DOHH2 (cell line): Measurements from ENCODE around the gene TRIM66.

ENCODE experiments used
- H3F3A ChIP-seq: fragments of 200-600 bp; sonication (generic), shearing (Covaris generic); 2 replicates; pipeline ENCODE4 v1.6.0; 2016; ENCODE audit warnings: antibody characterized with exemption, mild to moderate bottlenecking; ENCODE audit not compliant: control insufficient read depth, insufficient read depth
- H3K27ac ChIP-seq: fragments of 200-600 bp; sonication (generic); 2 replicates; pipeline ENCODE4 v1.5.1; 2014; ENCODE audit warnings: low read depth, mild to moderate bottlenecking, low read length, moderate library complexity
- H3K27me3 ChIP-seq: fragments of 200-600 bp; sonication (generic); 2 replicates; pipeline ENCODE4 v1.6.1; 2014; ENCODE audit warnings: mild to moderate bottlenecking, low read length, mixed read lengths; ENCODE audit not compliant: control insufficient read depth
- H3K36me3 ChIP-seq: fragments of 200-600 bp; sonication (generic); 2 replicates; pipeline ENCODE4 v1.6.1; 2014; ENCODE audit warnings: mild to moderate bottlenecking, low read length, moderate library complexity, mixed read lengths; ENCODE audit not compliant: control insufficient read depth
- H3K4me1 ChIP-seq: fragments of 200-600 bp; sonication (generic); 2 replicates; pipeline ENCODE4 v1.6.1; 2014; ENCODE audit warnings: mild to moderate bottlenecking, low read length, mixed read lengths; ENCODE audit not compliant: control insufficient read depth
- H3K4me2 ChIP-seq: fragments of 200-600 bp; sonication (generic); 2 replicates; pipeline ENCODE4 v1.6.0; 2014; ENCODE audit warnings: mild to moderate bottlenecking, low read length, moderate library complexity
- H3K4me3 ChIP-seq: fragments of 200-600 bp; sonication (generic); 2 replicates; pipeline ENCODE4 v1.5.1; 2014; ENCODE audit warnings: mild to moderate bottlenecking, low read length, mixed read lengths
- H3K79me2 ChIP-seq: fragments of 200-600 bp; sonication (generic); 2 replicates; pipeline ENCODE4 v1.6.1; 2014; ENCODE audit warnings: mild to moderate bottlenecking, low read length, mixed read lengths; ENCODE audit not compliant: control insufficient read depth
- H3K9me2 ChIP-seq: fragments of 200-600 bp; sonication (generic); replicated peaks from 2 replicates; pipeline ENCODE4 v1.6.1; 2014; ENCODE audit warnings: mild to moderate bottlenecking, low read length, mixed read lengths; ENCODE audit not compliant: control insufficient read depth
- H3K9me3 ChIP-seq: fragments of 200-600 bp; sonication (generic); 2 replicates; pipeline ENCODE4 v1.6.1; 2014; ENCODE audit warnings: antibody characterized with exemption, low read length, mixed read lengths; ENCODE audit not compliant: control insufficient read depth, insufficient read depth
- H4K20me1 ChIP-seq: fragments of 200-600 bp; sonication (generic); 2 replicates; pipeline ENCODE4 v1.6.0; 2014; ENCODE audit warnings: low read depth, mild to moderate bottlenecking, antibody characterized with exemption, low read length, moderate library complexity; ENCODE audit not compliant: control insufficient read depth, insufficient read depth
- EZH2phosphoT487 ChIP-seq: fragments of 200-600 bp; sonication (generic); IDR thresholded peaks from 2 replicates; pipeline ENCODE4 v1.6.1; 2017; ENCODE audit warnings: borderline replicate concordance, mild to moderate bottlenecking, antibody characterized with exemption, low read length, moderate library complexity, mixed read lengths
- TF ChIP-seq, protein P1 (sequence below): fragments of 200-600 bp; sonication (generic); IDR thresholded peaks from one replicate; pipeline ENCODE4 v1.5.1; 2014; ENCODE audit warnings: antibody characterized with exemption, mild to moderate bottlenecking, low read depth, low read length; ENCODE audit not compliant: poor library complexity, severe bottlenecking

Gene TRIM66

DNA sequence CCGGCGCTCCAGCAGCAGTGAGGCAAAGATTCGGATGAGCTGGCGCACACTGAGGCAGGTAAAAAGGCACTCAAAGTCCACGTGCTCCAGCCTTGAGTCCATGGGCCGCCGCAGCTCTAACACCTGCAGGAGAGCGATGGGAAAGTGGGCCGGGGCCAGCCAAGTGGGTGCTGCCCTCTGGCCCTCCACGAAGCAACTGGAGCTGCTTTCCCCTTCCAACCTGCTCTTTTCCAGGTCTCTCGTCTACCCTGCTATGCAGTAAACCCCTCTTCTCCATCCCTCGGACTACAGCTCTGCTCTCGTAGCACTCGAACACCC is 20.1 kb upstream of the TRIM66 start:
- H3K27ac ChIP-seq, result no peak overlapping the region
- peaks cover 1% of the 10 kb centered on the region for H3K36me3 ChIP-seq
- TF ChIP-seq, protein P1, sequence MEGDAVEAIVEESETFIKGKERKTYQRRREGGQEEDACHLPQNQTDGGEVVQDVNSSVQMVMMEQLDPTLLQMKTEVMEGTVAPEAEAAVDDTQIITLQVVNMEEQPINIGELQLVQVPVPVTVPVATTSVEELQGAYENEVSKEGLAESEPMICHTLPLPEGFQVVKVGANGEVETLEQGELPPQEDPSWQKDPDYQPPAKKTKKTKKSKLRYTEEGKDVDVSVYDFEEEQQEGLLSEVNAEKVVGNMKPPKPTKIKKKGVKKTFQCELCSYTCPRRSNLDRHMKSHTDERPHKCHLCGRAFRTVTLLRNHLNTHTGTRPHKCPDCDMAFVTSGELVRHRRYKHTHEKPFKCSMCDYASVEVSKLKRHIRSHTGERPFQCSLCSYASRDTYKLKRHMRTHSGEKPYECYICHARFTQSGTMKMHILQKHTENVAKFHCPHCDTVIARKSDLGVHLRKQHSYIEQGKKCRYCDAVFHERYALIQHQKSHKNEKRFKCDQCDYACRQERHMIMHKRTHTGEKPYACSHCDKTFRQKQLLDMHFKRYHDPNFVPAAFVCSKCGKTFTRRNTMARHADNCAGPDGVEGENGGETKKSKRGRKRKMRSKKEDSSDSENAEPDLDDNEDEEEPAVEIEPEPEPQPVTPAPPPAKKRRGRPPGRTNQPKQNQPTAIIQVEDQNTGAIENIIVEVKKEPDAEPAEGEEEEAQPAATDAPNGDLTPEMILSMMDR, result no peak
- TF ChIP-seq EZH2phosphoT487, result no peak
- no peaks in the 10 kb centered on the region for H3K27me3 ChIP-seq
- no peaks in the 10 kb centered on the region for H3F3A ChIP-seq
- no peak overlapping the region for H3K4me2 ChIP-seq
- no peak overlapping the region for H3K4me3 ChIP-seq
- H3K9me2 ChIP-seq, result no peaks in the 10 kb centered on the region
- no peaks in the 10 kb centered on the region for H3K79me2 ChIP-seq
- H3K9me3 ChIP-seq, result no peaks in the 10 kb centered on the region
- no peaks in the 10 kb centered on the region for H4K20me1 ChIP-seq
- H3K4me1 ChIP-seq, result peaks cover 6% of the 10 kb centered on the region; the same call in 1 of the 2 replicates

DNA sequence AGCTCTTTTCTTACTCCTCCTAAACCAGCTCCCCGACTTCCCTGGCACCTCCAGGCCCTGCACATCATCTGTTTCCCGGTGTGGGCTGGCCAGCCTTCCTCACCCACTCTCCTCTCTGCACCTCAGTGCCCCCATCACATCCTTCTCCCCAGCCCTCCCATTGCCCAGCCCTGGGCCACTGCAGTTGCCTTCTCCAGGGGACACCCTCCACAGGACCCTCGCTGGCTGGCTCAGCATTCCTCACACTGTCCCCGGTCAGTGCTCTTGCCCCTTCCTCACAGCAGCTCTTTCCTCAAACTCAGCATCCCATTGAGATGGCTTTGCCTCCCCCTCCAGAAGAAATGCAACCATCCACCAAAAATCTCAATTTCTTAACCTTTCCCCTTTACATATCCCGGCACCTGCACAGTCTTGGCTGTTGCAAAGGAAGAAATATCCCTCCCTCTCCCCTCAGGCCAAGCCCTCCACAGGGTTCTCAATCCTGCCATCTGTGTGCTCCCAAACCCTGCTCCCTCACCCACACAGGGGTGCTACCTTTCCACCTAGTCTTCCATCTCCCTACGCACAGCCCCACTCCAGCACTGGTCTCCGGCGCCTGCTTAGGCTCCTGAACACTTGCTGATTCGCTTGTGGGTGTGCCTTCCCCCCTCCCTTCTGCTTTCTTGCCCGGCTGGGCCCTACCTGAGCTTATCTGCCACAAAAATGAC is 19.6 kb upstream of the TRIM66 start:
- Histone ChIP-seq H3K27ac (no peak overlapping the region), H3F3A (no peaks in the 10 kb centered on the region), H3K4me2 (no peak overlapping the region), H4K20me1 (no peaks in the 10 kb centered on the region), H3K9me3 (no peaks in the 10 kb centered on the region), H3K9me2 (no peaks in the 10 kb centered on the region), H3K4me1 (peaks cover 6% of the 10 kb centered on the region; the same call in 1 of the 2 replicates), H3K79me2 (no peaks in the 10 kb centered on the region), H3K27me3 (no peaks in the 10 kb centered on the region), H3K4me3 (no peak overlapping the region), H3K36me3 (peaks cover 6% of the 10 kb centered on the region)
- TF ChIP-seq, protein P1, result no peak
- TF ChIP-seq EZH2phosphoT487, result no peak

DNA sequence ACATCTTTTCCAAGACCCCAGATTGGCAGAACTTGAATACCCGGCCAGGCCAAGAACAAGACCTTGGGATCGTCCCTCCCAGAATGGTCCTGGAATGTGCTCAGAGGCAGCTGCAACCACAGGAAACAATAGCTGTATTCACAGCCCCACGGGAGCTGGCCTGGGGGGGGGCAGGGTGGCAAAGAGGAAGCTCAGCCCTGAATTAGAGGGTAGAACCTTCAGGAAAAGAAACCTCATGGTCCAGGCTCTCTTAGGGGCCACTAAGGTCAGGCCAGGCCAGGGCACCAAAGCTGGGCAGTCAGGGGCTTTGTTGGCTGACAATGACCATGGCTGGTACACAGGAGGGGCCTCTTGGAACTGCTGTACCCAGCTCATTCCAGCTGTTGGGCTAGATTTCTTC is 17.4 kb upstream of the TRIM66 start:
- H3K4me3 ChIP-seq, result no peak overlapping the region
- no peak overlapping the region for H3K27ac ChIP-seq
- peaks cover 6% of the 10 kb centered on the region; the same call in 1 of the 2 replicates for H3K4me1 ChIP-seq
- H3F3A ChIP-seq, result no peaks in the 10 kb centered on the region
- TF ChIP-seq EZH2phosphoT487, result no peak
- H3K4me2 ChIP-seq, result no peak overlapping the region
- no peaks in the 10 kb centered on the region for H3K9me3 ChIP-seq
- H4K20me1 ChIP-seq, result no peaks in the 10 kb centered on the region
- no peaks in the 10 kb centered on the region for H3K9me2 ChIP-seq
- peaks cover 19% of the 10 kb centered on the region for H3K36me3 ChIP-seq
- no peaks in the 10 kb centered on the region for H3K79me2 ChIP-seq
- no peaks in the 10 kb centered on the region for H3K27me3 ChIP-seq

DNA sequence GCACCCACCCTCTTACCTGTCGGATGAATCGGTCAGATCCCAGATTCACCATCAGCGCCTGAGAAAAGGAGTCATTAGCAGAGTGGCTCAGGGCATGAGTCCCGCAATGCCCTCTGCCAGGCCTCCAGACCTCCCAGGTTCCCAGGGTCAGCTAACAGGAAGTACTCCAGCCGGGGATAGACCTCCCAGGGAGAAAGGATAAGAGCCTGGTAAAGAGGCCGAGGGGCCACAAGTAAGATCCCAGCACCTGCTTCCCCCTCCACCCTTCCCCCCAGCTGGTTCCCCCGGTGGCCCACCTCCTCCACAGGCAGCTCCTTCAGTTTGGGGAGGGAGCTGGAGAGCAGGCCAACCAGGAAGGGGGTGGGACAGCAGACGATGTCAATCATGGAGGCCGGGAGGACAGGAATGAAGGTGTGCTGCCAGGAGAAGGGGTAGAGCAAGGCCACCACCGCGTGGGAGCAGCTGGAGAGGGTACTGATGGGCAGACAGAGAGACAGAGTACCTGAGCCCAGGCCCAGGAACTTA is 16.5 kb upstream of the TRIM66 start:
- H3K4me2 ChIP-seq, result no peak overlapping the region
- no peaks in the 10 kb centered on the region for H3K9me2 ChIP-seq
- no peaks in the 10 kb centered on the region for H4K20me1 ChIP-seq
- H3K4me1 ChIP-seq, result peaks cover 6% of the 10 kb centered on the region; the same call in 1 of the 2 replicates
- no peaks in the 10 kb centered on the region for H3K9me3 ChIP-seq
- TF ChIP-seq, protein P1, result no peak
- TF ChIP-seq EZH2phosphoT487, result no peak
- no peak overlapping the region for H3K4me3 ChIP-seq
- H3F3A ChIP-seq, result no peaks in the 10 kb centered on the region
- peaks cover 25% of the 10 kb centered on the region for H3K36me3 ChIP-seq
- H3K27ac ChIP-seq, result no peak overlapping the region
- H3K79me2 ChIP-seq, result no peaks in the 10 kb centered on the region
- H3K27me3 ChIP-seq, result no peaks in the 10 kb centered on the region
